CD4-positive, alpha-beta T cell treated with Interleukin-17A for 1 hour (primary cell): ENCODE results near the gene TDRD3.
"Not testable (repeated sequence)": the region's sequence is repeated elsewhere in the genome, so short reads cannot be mapped to it uniquely, and the experiment has no call there.

Experiments used
- DNase-seq: peaks from one replicate; pipeline ENCODE4 v3.0.0-alpha.2; 2020

TDRD3 gene

DNA sequence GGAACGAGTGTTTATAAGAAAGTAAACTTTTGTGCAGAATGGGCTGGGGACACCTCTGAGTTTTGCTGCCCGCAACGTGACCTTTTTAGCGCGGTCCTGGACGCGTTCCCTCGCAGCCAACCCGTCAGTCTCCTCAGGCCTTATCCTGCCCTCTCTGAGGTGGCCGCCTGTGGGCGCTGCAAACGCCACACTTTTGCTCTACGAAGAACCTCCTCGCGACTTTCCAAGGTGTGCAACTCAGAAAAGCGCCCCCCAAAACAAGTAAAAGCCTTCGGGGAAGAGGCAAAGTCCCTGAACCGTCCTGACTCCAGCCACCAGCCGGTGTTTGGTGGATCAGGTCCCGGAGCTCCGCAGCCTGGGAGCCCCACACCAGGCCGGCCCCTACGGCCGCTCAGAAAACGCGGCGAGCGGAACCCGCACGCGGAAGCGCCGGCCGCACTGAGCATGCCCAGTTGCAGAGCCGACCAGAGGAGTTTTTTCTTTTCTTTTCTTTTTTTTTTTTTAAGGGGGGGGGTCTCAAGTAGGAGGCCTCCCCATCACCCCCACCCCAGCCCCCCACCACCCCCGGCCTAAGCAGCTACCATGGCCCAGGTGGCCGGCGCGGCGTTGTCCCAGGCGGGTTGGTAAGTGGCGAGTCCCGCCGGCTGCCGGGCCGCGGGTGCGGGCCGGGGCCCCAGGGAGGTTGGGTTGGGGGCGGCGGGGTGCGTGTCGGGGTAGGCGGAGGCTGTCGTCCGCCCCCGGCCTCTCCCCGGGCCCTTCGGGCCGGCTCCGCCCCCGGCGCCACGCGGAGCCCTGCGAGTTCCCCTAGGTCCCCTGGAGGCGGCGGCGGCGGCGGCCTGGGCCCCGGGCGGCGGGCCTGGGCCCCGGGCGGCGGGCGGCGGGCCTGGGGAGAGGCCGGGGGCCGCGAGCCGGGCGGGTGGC is at the start of gene TDRD3:
Gene TDRD3, plus strand, starts transcription at position 438 of the 921 bp plus-strand sequence. Its CDS starts 145 bp downstream, at position 583.
- peak; percentile 84 for DNase-seq

DNA sequence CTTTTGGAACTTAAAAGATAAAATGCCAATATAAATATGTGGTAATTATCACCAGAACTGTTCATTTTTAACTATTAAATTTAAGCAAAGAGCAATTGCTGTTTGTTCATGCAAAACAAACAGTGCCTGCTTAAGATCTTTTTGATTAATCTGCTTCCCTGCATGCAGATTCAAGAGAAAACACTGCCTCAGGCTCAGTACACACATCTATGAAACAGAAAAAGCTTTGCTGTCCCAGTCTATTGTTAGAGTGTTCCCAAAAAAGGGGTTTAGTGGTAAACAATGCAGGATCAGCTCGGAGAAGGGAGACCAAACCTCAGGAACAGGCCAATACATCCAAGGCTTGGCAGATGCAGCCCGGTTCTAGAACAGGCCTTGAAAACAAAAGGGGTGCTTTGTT is 49.3 kb upstream of the TDRD3 start:
- no peak for DNase-seq

DNA sequence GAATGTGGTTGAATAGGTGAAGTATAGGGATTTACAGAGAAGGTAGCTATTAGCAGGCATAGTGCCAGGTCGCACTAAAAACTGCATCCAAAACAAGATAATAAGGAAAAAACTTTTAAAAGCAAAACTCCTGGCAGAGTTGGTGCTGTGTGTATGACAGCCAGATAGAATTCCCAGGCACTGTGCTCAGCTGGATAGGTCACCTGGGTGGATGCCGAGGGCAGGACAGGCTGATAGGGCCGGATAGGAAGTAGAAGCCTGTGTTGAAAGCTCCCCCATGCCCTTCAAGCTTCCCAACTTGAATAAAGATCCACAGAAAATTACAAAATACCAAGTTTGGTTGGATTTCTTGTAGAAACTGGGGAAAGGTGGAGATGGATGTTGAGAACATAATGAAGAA is 48.9 kb upstream of the TDRD3 start:
- DNase-seq = no peak

DNA sequence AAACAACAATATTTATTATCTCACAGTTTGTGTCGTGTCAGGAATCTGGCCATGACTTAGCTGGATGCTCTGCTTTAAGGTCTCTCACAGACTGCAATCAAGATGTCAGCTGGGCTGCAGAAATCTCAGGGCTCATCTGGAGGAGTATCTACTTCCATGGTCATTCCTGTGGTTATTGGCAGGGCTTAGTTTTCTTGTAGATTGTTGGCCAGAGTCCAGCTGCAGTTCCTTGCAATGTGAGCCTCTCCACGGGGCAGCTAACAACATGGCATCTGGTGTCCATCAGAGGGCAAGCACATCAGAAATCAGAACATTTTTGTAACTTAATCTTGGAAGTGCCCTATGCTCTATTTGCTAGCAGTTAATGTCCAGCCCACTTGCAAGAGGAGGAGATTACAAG is 45.7 kb upstream of the TDRD3 start:
- no peak for DNase-seq

DNA sequence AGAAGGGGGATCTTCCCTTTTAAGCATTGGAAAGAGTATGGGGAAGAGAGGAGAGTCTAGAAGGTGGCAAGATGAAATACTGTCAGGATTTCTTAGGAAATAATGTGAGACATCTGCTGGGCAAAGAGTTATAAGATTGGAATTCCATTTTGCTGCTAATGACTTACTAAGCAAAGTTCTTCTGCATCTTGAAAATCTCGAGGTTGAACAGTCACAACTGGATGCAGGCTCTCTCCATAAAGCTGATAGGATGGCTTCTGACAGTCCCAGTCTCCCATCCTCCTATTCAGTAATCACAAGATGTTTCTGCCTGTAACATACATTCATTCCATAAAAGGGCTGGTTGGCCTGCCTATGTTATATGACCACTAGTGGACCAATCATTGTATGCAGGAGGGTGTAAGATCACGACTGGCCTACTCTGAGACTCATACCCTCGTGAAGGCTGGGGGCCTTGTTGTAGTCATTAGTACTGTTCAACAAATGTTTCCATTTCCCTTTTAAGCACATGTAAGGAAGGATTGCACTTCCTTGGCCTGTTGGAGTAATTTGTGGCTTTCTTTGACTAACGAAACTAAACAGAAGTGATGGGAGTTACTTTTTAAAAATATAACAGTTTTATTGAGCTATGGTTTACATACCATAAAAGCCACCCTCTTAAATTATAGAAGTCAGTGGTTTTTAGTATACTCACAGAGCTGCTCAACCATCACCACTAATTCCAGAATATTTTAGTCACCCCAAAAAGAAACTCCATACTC is 45.0 kb upstream of the TDRD3 start:
- DNase-seq = no peak

DNA sequence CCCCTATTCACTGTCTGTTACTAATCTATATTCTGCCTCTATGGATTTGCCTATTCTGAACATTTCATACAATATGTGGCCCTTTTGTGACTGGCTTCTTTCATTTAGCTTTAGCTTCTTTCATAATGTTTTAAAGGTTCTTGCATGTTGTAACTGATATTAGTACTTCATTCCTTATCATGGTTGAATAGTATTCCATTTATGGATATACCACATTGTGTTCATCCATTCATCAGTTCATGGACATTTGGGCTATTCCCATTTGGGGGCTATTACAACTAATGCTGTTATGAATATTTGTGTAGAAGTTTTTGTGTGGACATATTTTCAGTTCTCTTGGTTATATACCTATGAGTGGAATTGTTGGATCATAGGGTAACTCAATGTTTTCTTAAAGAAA is 44.4 kb upstream of the TDRD3 start:
- no peak for DNase-seq

DNA sequence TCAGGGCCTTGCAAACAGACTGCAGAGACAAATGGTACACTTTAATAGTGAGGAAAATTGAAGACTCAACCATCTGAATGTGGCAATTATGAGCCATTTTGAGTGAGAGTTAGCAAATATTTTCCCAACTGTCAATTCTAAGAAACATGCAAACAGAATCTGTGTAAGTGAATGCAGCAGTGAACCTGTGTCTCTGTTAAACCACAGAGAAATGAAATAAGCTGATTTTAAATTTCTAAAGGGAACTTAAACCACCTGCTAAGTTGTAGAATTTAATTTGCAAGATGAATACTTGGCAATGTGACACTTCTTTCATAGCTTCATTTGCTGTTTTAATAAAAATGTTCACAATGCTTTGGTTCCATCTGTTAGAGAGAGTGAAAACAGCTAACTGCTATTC is 42.0 kb upstream of the TDRD3 start:
- no peak for DNase-seq

DNA sequence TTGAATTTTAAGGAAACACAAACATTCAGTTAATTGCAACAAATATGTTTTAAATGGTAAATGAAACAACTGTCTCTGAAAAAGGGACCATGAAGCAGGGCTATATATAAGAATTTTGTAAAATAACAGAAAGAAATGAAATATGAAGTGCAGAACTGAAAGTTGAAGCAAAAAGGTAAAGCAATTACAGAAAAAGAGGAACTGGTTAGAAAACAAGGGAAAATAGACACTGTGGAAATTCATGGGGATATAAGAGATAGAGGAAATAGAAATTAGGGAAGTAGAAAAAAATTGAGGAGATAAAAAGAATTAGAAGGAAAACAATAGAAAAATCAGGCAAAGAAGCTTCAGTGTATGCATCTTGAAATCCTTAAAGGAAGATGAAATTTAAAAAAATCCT is 40.0 kb upstream of the TDRD3 start:
- DNase-seq = no peak

DNA sequence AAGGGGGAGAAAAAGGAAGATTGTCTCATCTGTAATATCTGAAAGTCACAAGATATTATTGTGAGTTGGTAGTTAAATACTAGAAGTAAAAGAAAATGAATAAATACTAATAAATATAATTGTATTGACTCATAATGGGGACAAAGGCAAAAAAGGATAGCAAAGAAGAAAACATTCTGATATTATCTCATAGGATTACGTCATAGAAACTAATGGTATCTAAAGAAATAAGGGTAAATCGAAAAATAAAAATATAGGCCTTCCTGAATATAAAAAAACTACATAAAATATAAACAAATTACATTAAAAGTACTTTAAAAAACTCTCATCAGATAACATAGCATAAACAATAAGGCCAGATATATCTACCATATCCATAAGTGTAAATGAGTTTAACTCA is 38.6 kb upstream of the TDRD3 start:
- DNase-seq = no peak

DNA sequence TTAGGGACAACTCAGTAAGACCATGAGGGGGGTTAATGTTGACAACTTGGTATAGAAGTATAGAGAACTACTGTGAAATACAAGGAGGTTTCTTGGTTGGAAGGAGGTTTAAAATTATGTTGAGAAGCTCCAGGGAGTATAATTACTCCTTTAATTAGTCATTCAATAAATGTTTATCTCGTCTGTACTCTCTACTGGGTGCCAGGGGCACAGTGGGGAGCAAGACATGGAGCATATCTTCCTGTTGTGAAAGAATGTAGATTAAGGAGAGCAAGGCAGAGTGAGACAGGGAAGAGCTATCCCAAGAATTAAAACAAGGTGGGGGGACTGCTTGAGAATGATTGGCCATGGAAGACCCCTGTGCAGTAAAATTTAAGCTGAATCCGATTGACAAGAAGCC is 33.7 kb upstream of the TDRD3 start:
- no peak for DNase-seq

DNA sequence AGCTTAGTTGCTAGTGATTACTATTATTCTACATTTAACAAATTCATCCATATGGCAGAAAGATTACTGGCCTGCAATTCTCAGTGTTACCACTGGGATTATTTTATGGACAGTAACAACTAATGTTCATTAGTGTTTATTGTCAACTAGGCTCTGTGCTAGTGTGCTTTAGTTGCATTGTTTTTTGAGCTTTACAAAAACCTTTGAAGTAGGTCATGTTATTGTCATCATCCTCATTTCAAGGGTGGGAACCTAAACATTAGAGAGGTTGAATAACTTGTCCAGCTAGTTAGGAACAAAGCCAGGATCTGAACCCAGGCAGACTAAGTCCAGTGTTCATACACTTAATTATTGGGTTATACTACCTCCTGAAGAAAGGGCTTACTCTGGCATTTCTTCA is 27.8 kb upstream of the TDRD3 start:
- peak; percentile 10 for DNase-seq

DNA sequence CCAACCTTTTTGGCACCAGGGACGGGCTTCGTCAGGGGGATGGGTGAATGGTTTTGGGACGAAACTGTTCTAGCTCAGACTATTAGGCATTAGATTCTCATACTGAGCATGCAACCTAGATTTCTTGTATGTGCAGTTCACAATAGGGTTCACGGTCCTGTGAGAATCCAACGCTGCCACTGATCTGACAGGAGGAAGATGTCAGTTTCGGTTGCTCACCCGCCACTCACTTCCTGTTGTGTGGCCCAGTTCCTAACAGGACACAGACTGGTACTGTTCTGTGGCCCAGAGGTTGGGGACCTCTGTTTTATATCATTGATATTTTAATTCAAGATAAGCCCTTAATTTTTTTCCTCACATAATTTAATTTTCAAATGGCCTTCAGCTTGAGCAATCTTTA is 26.7 kb upstream of the TDRD3 start:
- peak; percentile 23 for DNase-seq

DNA sequence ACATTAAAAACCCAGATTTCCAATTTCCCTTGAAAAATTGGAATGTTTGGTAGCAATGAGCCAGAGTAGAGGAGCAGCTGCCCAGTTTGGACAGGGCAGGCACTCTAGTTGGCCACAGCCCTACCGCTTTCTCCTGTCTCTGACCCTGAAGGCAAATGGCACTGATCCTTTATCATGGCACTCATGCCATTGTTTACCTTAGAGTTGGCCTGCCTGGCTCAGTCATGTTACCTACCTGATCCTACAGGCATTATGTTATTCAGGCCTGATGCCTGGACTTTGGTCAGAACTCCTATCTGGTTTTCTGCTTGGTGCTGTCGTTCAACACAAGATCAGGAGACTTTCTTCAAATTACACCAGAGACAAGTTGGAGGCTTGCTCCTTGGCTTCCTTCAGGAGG is 24.9 kb upstream of the TDRD3 start:
- DNase-seq = no peak

DNA sequence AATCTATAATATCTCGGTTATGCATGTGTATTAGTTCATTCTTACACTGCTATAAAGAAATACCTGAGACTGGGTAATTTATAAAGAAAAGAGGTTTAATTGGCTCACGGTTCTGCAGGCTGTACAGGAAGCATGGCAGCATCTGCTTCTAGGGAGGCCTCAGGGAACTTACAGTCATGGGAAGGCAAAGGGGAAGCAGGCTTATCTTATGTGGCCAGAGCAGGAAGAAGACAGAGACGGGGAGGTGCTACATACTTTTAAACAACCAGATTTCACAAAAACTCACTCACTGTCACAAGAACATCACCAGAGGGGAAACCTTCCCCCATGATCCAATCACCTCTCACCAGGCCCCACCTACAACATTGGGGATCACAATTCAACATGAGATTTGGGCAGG is 17.7 kb upstream of the TDRD3 start:
- DNase-seq = not testable (repeated sequence)

DNA sequence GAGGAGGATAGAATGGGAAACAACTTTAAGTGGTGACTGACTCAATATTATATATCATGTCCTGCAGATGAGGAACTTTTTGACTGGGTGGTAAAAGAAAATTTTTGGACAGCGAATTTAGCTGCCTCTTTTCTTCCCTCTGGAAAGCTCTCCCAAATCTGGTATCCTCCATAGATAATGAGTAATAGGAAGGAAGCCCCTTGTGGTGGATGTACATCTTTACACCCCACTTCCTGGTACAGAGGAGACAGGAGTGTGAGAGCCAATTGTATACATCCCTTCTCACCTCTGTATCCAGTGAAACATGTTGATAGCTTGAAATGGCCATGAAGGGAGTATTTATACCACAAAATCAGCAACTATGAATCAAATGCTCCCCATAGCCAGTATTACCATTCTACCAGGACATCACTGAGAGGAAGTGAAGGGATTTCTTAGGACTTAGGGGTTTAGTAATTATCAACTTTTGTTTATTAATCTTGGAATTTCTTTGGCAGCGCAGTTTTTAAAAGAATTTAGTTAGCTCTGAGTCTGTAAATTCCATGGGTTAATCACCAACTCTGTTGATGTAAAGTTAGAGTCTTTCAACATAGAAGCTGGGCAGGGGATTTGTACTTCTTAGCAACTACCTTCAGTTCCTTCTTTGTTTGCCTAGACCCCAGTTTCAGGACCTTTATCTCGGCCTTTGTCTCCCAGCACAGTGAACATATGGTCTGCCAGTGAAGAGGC is 17.0 kb upstream of the TDRD3 start:
- DNase-seq = no peak

DNA sequence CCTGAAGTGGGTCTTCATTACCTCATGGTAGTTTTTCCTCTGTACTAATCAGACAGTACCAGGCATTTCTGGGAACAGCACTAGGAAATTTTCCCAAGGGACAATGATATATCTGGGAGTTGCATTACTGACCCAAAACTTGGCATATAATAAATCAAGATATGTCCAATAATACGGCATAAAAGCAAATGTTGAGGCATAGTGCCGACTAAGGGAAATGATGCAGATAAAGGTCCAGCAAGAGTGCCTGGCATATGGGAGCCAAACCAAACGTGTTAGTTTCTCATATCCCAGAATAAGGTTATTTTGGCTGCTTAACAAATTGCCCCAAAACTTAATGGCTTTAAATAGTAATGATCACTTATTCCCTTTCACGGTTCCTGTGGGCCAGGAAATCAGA is 12.1 kb upstream of the TDRD3 start:
- DNase-seq = no peak

DNA sequence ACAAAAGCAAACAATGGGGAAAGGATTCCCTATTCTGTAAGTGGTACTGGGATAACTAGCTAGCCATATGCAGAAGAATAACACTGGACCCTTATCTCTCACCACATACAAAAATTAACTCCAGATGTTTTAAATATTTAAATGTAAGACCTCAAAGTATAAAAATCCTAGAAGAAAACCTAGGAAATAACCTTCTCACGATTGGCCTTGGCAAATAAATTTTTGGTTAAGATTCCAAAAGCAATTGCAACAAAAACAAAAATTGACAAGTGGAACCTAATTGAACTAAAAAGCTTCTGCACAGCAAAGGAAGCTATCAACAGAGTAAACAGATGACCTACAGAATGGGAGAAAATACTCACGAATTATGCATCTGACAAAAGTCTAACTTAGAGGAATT is 10.8 kb upstream of the TDRD3 start:
- DNase-seq = no peak

DNA sequence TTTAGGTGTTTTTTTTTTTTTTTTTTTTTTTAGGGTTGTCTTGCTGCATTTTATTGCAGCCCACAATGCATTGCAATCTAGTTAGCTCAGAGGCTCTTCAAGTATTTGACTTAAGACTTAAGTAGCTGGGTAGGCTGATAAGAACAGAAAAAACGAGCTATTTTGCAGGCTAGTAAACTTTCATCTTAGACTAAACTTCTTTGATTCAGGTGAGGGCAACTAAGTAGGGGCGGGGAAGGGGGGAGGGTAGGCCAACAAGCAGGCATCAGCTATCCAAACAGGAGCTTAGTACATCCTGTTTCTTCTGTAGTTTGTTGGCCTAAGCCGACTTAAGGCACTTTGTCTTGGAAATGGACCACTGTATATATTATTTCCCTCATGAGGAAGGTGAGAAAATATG is 4.9 kb upstream of the TDRD3 start:
- DNase-seq = no peak

DNA sequence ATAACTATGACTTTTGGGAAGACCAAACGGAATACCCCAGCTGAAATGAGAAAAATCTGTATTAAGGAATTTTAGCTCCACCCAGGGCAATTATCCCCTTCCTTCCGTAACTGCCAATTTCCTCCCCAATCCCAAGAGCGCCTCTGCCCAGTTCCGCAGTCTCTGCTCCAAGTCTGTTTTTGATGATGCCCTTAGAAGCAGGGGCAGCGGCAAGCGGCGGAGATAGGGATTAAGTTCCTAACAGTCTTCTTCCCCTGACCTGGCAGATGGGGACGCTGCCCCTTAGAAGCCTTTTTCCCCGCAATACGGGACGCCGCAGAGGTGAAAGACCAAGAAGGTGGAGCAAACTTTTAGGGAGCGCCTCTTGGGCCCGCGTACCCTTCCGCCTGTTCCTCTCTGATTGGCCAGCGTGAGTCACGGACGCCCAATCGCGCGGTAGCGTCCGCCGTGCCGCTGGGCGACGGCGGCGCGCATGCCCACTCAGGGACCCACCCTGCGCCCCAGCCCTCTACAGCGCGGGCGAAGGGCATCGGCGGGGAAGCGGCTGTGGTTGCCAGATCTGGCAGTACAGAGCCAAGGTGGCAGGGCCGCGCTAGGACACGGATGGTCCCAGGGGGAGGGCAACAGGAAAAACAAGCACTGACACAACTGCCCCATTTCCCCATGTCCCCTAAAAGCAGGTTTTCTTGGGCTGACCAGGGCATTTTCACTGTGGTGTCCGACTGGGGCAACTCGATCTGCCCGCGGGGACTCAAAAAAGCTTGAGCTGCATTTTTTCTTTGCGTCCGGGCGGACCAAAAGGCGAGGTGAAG is 843 bp upstream of the TDRD3 start:
- peak; percentile 89 for DNase-seq

DNA sequence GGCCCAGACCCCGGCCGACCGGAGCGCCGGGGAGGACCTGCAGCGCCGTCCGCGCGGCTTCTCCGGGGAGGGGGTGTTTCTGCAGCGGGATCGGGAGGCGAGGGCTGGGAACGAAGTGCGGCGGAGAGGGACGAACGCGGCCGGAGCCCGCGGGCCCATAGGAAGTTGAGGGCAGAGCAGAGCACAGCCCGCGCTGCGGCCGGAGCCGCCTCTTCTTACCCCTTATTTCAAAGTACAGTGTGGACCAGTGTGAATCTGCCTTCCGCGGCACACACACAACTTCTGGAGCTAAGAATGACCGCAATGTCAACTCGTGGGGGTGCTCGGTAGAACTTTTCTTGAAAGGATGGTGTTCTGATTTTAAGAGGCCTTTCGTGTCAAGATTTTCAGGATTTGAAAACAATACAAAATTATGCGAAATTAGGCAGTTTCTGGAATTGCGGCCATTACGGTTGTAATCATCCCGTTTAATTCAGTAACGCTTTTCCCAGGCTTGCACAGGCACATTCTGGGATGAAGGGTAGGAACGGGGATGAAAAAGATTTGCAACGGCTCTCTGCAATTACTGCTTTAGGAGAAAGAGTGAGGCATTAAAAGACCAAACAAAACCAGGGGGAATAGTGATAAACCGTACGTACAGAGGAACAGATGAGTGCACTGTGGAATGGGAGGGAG is 821 bp downstream of the TDRD3 start:
- DNase-seq = peak; percentile 49

DNA sequence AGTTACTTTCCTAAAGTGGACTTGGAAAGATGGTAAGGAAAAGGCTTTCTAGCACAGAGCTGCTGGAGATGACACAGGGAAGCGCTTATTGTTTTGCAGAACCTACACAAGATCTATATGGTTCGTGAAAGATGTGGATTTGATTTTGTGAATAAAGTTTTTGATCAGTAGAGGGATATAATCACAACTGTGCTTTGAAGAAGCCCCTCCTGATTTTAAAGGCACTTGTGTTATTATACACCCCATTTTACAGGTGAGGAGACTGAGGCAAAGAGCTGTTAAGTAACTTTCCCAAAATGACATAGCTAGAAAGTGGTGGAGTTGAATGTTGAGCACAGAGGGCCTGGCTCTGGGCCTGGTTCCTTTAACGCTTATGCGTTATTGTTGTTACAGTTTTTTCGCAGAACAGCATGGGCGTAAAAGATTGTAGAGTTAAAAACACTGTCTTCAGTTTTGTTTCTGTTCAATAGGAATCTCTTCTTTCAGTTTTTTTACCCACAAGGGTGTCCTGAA is 1.4 kb downstream of the TDRD3 start:
- DNase-seq = no peak
